Natural killer cell treated with Interleukin-12 subunit alpha and Interleukin-12 subunit beta and Interleukin-15 and Interleukin-18, amount 100 ng/mL, for 72 hours (primary cell): Measurements from ENCODE around the gene WDR86. TPM values are rescaled to one million over a fixed set of nuclear protein-coding genes. Genes with fewer than 3 reads are reported as not detected.

Experiments
- ATAC-seq, 2 donors: fragments of 150-1000 bp; cut with Tn5 transposase in 1 of 2; sonication (Bioruptor Pico), chemical (Tn5 transposase) in 1 of 2; 2 replicates each; pipeline ENCODE4 v1.10.0; 2021
- DNase-seq: peaks from one replicate; pipeline ENCODE4 v3.0.0; 2022; ENCODE audit warnings: low spot score
- H3K27ac Mint-ChIP-seq, 2 donors: 1 replicate in 1 of 2; 2 replicates in 1 of 2; pipeline ENCODE4 v1.8.0; 2022; ENCODE audit warnings: mixed read lengths in 2 of 2, mild to moderate bottlenecking in 1 of 2, moderate library complexity in 1 of 2
- H3K27me3 Mint-ChIP-seq, 2 donors: 1 replicate in 1 of 2; 2 replicates in 1 of 2; pipeline ENCODE4 v1.8.0; 2022; ENCODE audit warnings: mixed read lengths in 2 of 2
- H3K36me3 Mint-ChIP-seq: one replicate; pipeline ENCODE4 v1.8.0; 2022; ENCODE audit warnings: mixed read lengths
- H3K4me1 Mint-ChIP-seq, 2 donors: 1 replicate in 1 of 2; 2 replicates in 1 of 2; pipeline ENCODE4 v1.8.0; 2022; ENCODE audit warnings: low read depth in 2 of 2, mixed read lengths in 2 of 2, mild to moderate bottlenecking in 1 of 2
- H3K4me3 Mint-ChIP-seq: one replicate; pipeline ENCODE4 v1.8.0; 2022; ENCODE audit warnings: mixed read lengths
- H3K9me3 Mint-ChIP-seq: 2 replicates; pipeline ENCODE4 v1.8.0; 2022; ENCODE audit warnings: mixed read lengths
- total RNA-seq, 2 donors: library from RNA; stranded (reverse); gene quantifications; one replicate each; pipeline ENCODE4 v1.2.3, GENCODE V29; 2022

The WDR86 gene
- total RNA-seq, 2 donors from 2014 or later = not detected

- peaks cover 5 to 6% of the 10 kb centered on the region in 2 donors for H3K4me1 Mint-ChIP-seq
- H3K36me3 Mint-ChIP-seq = no peaks in the 10 kb centered on the region
- H3K4me3 Mint-ChIP-seq = no peak overlapping the region
- peaks cover 5 to 8% of the 10 kb centered on the region in 2 donors for H3K27me3 Mint-ChIP-seq
- no peaks in the 10 kb centered on the region for H3K9me3 Mint-ChIP-seq
- DNase-seq = no peak
- no peak for ATAC-seq
- no peak overlapping the region for H3K27ac Mint-ChIP-seq
Measured at GRCh38 chr7:151404216-151405011, 5.4 kb downstream of the WDR86 start.

- no peak overlapping the region for H3K27ac Mint-ChIP-seq
Measured at GRCh38 chr7:151403764-151404163, 6.1 kb downstream of the WDR86 start.

GRCh38 chr7:151402029-151402835 lies 7.6 kb downstream of the WDR86 start:
- Mint-ChIP-seq H3K9me3 (no peaks in the 10 kb centered on the region), H3K27ac (no peak overlapping the region), H3K4me1 (no peaks in the 10 kb centered on the region), H3K36me3 (no peaks in the 10 kb centered on the region), H3K27me3 (no peaks in the 10 kb centered on the region), H3K4me3 (no peak overlapping the region)
- ATAC-seq (no peak), DNase-seq (no peak)

More at GRCh38 chr7:151403764-151404163, 6.1 kb downstream of the WDR86 start:
- peaks cover 3 to 4% of the 10 kb centered on the region in 2 donors for H3K27me3 Mint-ChIP-seq
- H3K36me3 Mint-ChIP-seq = no peaks in the 10 kb centered on the region
- peaks cover 3 to 4% of the 10 kb centered on the region in 2 donors for H3K4me1 Mint-ChIP-seq
- H3K4me3 Mint-ChIP-seq = no peak overlapping the region
- H3K9me3 Mint-ChIP-seq = no peaks in the 10 kb centered on the region
- DNase-seq = no peak
- ATAC-seq = no peak

- Mint-ChIP-seq H3K4me1 (no peaks in the 10 kb centered on the region), H3K9me3 (no peaks in the 10 kb centered on the region), H3K27ac (no peak overlapping the region), H3K4me3 (no peak overlapping the region), H3K36me3 (no peaks in the 10 kb centered on the region), H3K27me3 (no peaks in the 10 kb centered on the region)
- ATAC-seq (no peak), DNase-seq (no peak)
Measured at GRCh38 chr7:151400626-151401315, 9.1 kb downstream of the WDR86 start.

GRCh38 chr7:151399906-151400305 lies 9.9 kb downstream of the WDR86 start:
- Mint-ChIP-seq H3K27me3 (no peaks in the 10 kb centered on the region), H3K36me3 (no peaks in the 10 kb centered on the region), H3K4me1 (no peaks in the 10 kb centered on the region), H3K4me3 (no peak overlapping the region), H3K9me3 (no peaks in the 10 kb centered on the region), H3K27ac (no peak overlapping the region)
- DNase-seq = no peak
- ATAC-seq = no peak

- no peaks in the 10 kb centered on the region for H3K9me3 Mint-ChIP-seq
- ATAC-seq (no peak), DNase-seq (no peak)
- H3K4me3 Mint-ChIP-seq = no peak overlapping the region
- H3K27me3 Mint-ChIP-seq = no peaks in the 10 kb centered on the region
- H3K4me1 Mint-ChIP-seq = no peaks in the 10 kb centered on the region
- no peak overlapping the region for H3K27ac Mint-ChIP-seq
- H3K36me3 Mint-ChIP-seq = no peaks in the 10 kb centered on the region
Measured at GRCh38 chr7:151399305-151399601, 10.6 kb downstream of the WDR86 start.

- Mint-ChIP-seq H3K36me3 (no peaks in the 10 kb centered on the region), H3K4me1 (no peaks in the 10 kb centered on the region), H3K27ac (no peak overlapping the region), H3K27me3 (no peaks in the 10 kb centered on the region), H3K9me3 (no peaks in the 10 kb centered on the region), H3K4me3 (no peak overlapping the region)
- no peak for DNase-seq
- no peak for ATAC-seq
Measured at GRCh38 chr7:151398446-151399304, 11.2 kb downstream of the WDR86 start.

- DNase-seq (no peak), ATAC-seq (no peak)
- H3K4me1 Mint-ChIP-seq = no peaks in the 10 kb centered on the region
- H3K27ac Mint-ChIP-seq = no peak overlapping the region
- peaks cover 0 to 4% of the 10 kb centered on the region in 2 donors for H3K27me3 Mint-ChIP-seq
- H3K4me3 Mint-ChIP-seq = no peak overlapping the region
- H3K36me3 Mint-ChIP-seq = no peaks in the 10 kb centered on the region
- H3K9me3 Mint-ChIP-seq = no peaks in the 10 kb centered on the region
Measured at GRCh38 chr7:151397026-151397425, 12.8 kb downstream of the WDR86 start.

- ATAC-seq = no peak
- Mint-ChIP-seq H3K4me3 (no peak overlapping the region), H3K9me3 (no peaks in the 10 kb centered on the region), H3K4me1 (no peaks in the 10 kb centered on the region), H3K27me3 (peaks cover 0 to 4% of the 10 kb centered on the region in 2 donors), H3K36me3 (no peaks in the 10 kb centered on the region), H3K27ac (no peak overlapping the region)
- DNase-seq = peak; percentile 35
Measured at GRCh38 chr7:151396328-151396970, 13.4 kb downstream of the WDR86 start.

GRCh38 chr7:151395036-151395367 lies 14.8 kb downstream of the WDR86 start:
- Mint-ChIP-seq H3K27ac (no peak overlapping the region), H3K36me3 (no peaks in the 10 kb centered on the region)

GRCh38 chr7:151394076-151395035 lies 15.5 kb downstream of the WDR86 start:
- Mint-ChIP-seq H3K27me3 (peaks cover 0 to 9% of the 10 kb centered on the region in 2 donors), H3K4me3 (no peak overlapping the region), H3K9me3 (no peaks in the 10 kb centered on the region), H3K27ac (no peak overlapping the region), H3K36me3 (no peaks in the 10 kb centered on the region), H3K4me1 (no peaks in the 10 kb centered on the region)
- no peak for ATAC-seq
- peak; percentile 34 for DNase-seq

More at GRCh38 chr7:151395036-151395367, 14.8 kb downstream of the WDR86 start:
- DNase-seq (peak; percentile 35), ATAC-seq (no peak)
- H3K4me1 Mint-ChIP-seq = no peaks in the 10 kb centered on the region
- peaks cover 0 to 9% of the 10 kb centered on the region in 2 donors for H3K27me3 Mint-ChIP-seq
- H3K4me3 Mint-ChIP-seq = no peak overlapping the region
- no peaks in the 10 kb centered on the region for H3K9me3 Mint-ChIP-seq
